Neural cell (in vitro differentiated cells): ENCODE measurements around the gene ANKFY1. TPM values are rescaled to one million over a fixed set of nuclear protein-coding genes. Genes with fewer than 3 reads are reported as not detected.

Experiments used
- H2AFZ ChIP-seq: fragments of 200-600, 300-800 bp; sonication (generic), shearing (Covaris generic); 2 replicates; pipeline ENCODE4 v1.6.0; 2014; ENCODE audit warnings: low read depth, mild to moderate bottlenecking, antibody characterized with exemption, low read length, moderate library complexity
- H3F3A ChIP-seq: fragments of 200-600 bp; shearing (Covaris generic); 2 replicates; pipeline ENCODE4 v1.6.1; 2016; ENCODE audit warnings: mild to moderate bottlenecking, moderate library complexity, mixed read lengths, antibody characterized with exemption, low read length; ENCODE audit not compliant: insufficient read depth, poor library complexity, severe bottlenecking
- H3K27ac ChIP-seq: fragments of 200-600, 300-800 bp; sonication (generic), shearing (Covaris generic); 2 replicates; pipeline ENCODE4 v1.5.1; 2014; ENCODE audit warnings: mild to moderate bottlenecking, low read length, moderate library complexity
- H3K27me3 ChIP-seq: fragments of 300-800, 200-600 bp; sonication (generic), shearing (Covaris generic); 2 replicates; pipeline ENCODE4 v1.6.0; 2014; ENCODE audit warnings: mild to moderate bottlenecking, low read depth, low read length, moderate library complexity; ENCODE audit not compliant: insufficient read depth
- H3K36me3 ChIP-seq: fragments of 300-800, 200-600 bp; sonication (generic), shearing (Covaris generic); 2 replicates; pipeline ENCODE4 v1.5.1; 2014; ENCODE audit warnings: mild to moderate bottlenecking, antibody characterized with exemption, low read length, moderate library complexity; ENCODE audit not compliant: insufficient read depth
- H3K4me2 ChIP-seq: fragments of 300-800, 200-600 bp; sonication (generic), shearing (Covaris generic); 2 replicates; pipeline ENCODE4 v1.6.0; 2014; ENCODE audit warnings: mild to moderate bottlenecking, low read length
- H3K4me3 ChIP-seq: fragments of 300-800, 200-600 bp; sonication (generic), shearing (Covaris generic); 2 replicates; pipeline ENCODE4 v1.5.1; 2014; ENCODE audit warnings: mild to moderate bottlenecking, low read length, moderate library complexity
- H3K79me2 ChIP-seq: fragments of 200-600 bp; shearing (Covaris generic); replicated peaks from 2 replicates; pipeline ENCODE4 v1.6.0; 2014; ENCODE audit warnings: mild to moderate bottlenecking, low read length, moderate library complexity; ENCODE audit not compliant: insufficient read depth
- H3K9ac ChIP-seq: fragments of 300-800, 200-600 bp; sonication (generic), shearing (Covaris generic); 2 replicates; pipeline ENCODE4 v1.6.1; 2016; ENCODE audit warnings: mild to moderate bottlenecking, low read length, mixed read lengths
- H3K9me2 ChIP-seq: fragments of 200-600 bp; shearing (Covaris generic); 2 replicates; pipeline ENCODE4 v1.6.1; 2016; ENCODE audit warnings: mild to moderate bottlenecking, low read length, mixed read lengths; ENCODE audit not compliant: insufficient read depth
- H3K9me3 ChIP-seq: fragments of 200-600, 300-800 bp; sonication (generic), shearing (Covaris generic); 2 replicates; pipeline ENCODE4 v1.6.1; 2016; ENCODE audit warnings: mild to moderate bottlenecking, mixed run types, low read length, moderate library complexity, mixed read lengths
- H4K20me1 ChIP-seq: fragments of 200-600 bp; shearing (Covaris generic); 2 replicates; pipeline ENCODE4 v1.6.1; 2016; ENCODE audit warnings: mild to moderate bottlenecking, mixed run types; ENCODE audit not compliant: insufficient read depth
- CTCF ChIP-seq: fragments of 450-650 bp; IDR thresholded peaks from 2 replicates; pipeline ENCODE4 v1.5.1; 2014; ENCODE audit warnings: antibody characterized with exemption, mild to moderate bottlenecking, moderate library complexity; ENCODE audit not compliant: poor library complexity, severe bottlenecking
- EP300 ChIP-seq: fragments of 450-650 bp; conservative IDR thresholded peaks from 2 replicates; pipeline ENCODE4 v1.6.1; 2014; ENCODE audit warnings: antibody characterized with exemption, mild to moderate bottlenecking, moderate library complexity; ENCODE audit not compliant: poor library complexity, severe bottlenecking
- EZH2 ChIP-seq: fragments of 200-600, 300-800 bp; shearing (Covaris generic), sonication (generic); IDR thresholded peaks from 2 replicates; pipeline ENCODE4 v1.6.1; 2014; ENCODE audit warnings: antibody characterized with exemption, low read length, borderline replicate concordance, mild to moderate bottlenecking; ENCODE audit not compliant: insufficient read depth, poor library complexity, severe bottlenecking
- MXI1 ChIP-seq: fragments of 450-650 bp; conservative IDR thresholded peaks from 2 replicates; pipeline ENCODE4 v1.6.1; 2014; ENCODE audit warnings: antibody characterized with exemption, mild to moderate bottlenecking; ENCODE audit not compliant: poor library complexity, severe bottlenecking
- POLR2AphosphoS5 ChIP-seq: IDR thresholded peaks from 2 replicates; pipeline ENCODE4 v1.6.1; 2012
- RAD21 ChIP-seq: fragments of 450-650 bp; conservative IDR thresholded peaks from 2 replicates; pipeline ENCODE4 v1.6.1; 2014; ENCODE audit warnings: antibody characterized with exemption, mild to moderate bottlenecking, moderate library complexity
- REST ChIP-seq: IDR thresholded peaks from 2 replicates; pipeline ENCODE4 v1.6.1; 2012; ENCODE audit warnings: borderline replicate concordance
- TAF1 ChIP-seq: IDR thresholded peaks from 2 replicates; pipeline ENCODE4 v1.6.1; 2012; ENCODE audit warnings: low read depth
- polyA plus RNA-seq: library from polyadenylated mRNA; depleted of rRNA; stranded (reverse); fragments of >200 nt; gene quantifications from 2 replicates; pipeline ENCODE4 v1.2.3, GENCODE V29; 2014

Gene ANKFY1
- polyA plus RNA-seq, 1 donor from 2014 or later: 25.6 TPM

GRCh38 chr17:4297351-4297750 lies 33.6 kb upstream of the ANKFY1 start:
- H3F3A ChIP-seq: no peaks in the 10 kb centered on the region
- H4K20me1 ChIP-seq: no peaks in the 10 kb centered on the region
- no peak overlapping the region for H3K4me2 ChIP-seq
- H3K4me3 ChIP-seq: no peak overlapping the region
- no peaks in the 10 kb centered on the region for H3K36me3 ChIP-seq
- H3K9ac ChIP-seq: no peak overlapping the region
- H2AFZ ChIP-seq: no peak overlapping the region
- H3K27me3 ChIP-seq: no peaks in the 10 kb centered on the region
- H3K9me3 ChIP-seq: no peaks in the 10 kb centered on the region
- no peak for TF ChIP-seq EZH2
- H3K27ac ChIP-seq: no peak overlapping the region
- H3K9me2 ChIP-seq: no peaks in the 10 kb centered on the region
- H3K79me2 ChIP-seq: peaks cover 3% of the 10 kb centered on the region

- no peaks in the 10 kb centered on the region for H3K27me3 ChIP-seq
- no peak overlapping the region for H2AFZ ChIP-seq
- H3K9me3 ChIP-seq: no peaks in the 10 kb centered on the region
- peaks cover 3% of the 10 kb centered on the region for H3K79me2 ChIP-seq
- TF ChIP-seq POLR2AphosphoS5 (no peak), CTCF (no peak), RAD21 (no peak)
- H3K9ac ChIP-seq: no peak overlapping the region
- H3K4me2 ChIP-seq: no peak overlapping the region
- H4K20me1 ChIP-seq: no peaks in the 10 kb centered on the region
- no peak overlapping the region for H3K4me3 ChIP-seq
- no peaks in the 10 kb centered on the region for H3K9me2 ChIP-seq
- H3F3A ChIP-seq: no peaks in the 10 kb centered on the region
- no peak overlapping the region for H3K27ac ChIP-seq
- no peaks in the 10 kb centered on the region for H3K36me3 ChIP-seq
Observed at GRCh38 chr17:4295686-4296085, 31.9 kb upstream of the ANKFY1 start.

- Histone ChIP-seq H3K4me2 (no peak overlapping the region), H3K9ac (no peak overlapping the region), H3K9me3 (no peaks in the 10 kb centered on the region), H3K79me2 (peaks cover 3% of the 10 kb centered on the region), H3K4me3 (no peak overlapping the region), H3F3A (no peaks in the 10 kb centered on the region), H4K20me1 (no peaks in the 10 kb centered on the region), H2AFZ (no peak overlapping the region), H3K27ac (no peak overlapping the region), H3K27me3 (no peaks in the 10 kb centered on the region), H3K36me3 (no peaks in the 10 kb centered on the region), H3K9me2 (no peaks in the 10 kb centered on the region)
- TF ChIP-seq TAF1 (no peak), CTCF (no peak), RAD21 (no peak)
Observed at GRCh38 chr17:4293572-4293971, 29.8 kb upstream of the ANKFY1 start.

- no peaks in the 10 kb centered on the region for H3K27me3 ChIP-seq
- no peaks in the 10 kb centered on the region for H4K20me1 ChIP-seq
- no peaks in the 10 kb centered on the region for H3K36me3 ChIP-seq
- H3F3A ChIP-seq: no peaks in the 10 kb centered on the region
- no peak overlapping the region for H2AFZ ChIP-seq
- no peaks in the 10 kb centered on the region for H3K9me2 ChIP-seq
- H3K27ac ChIP-seq: no peak overlapping the region
- H3K4me3 ChIP-seq: no peak overlapping the region
- no peak overlapping the region for H3K9ac ChIP-seq
- H3K4me2 ChIP-seq: no peak overlapping the region
- H3K9me3 ChIP-seq: no peaks in the 10 kb centered on the region
- no peaks in the 10 kb centered on the region for H3K79me2 ChIP-seq
- TF ChIP-seq EZH2 (no peak), REST (no peak), RAD21 (no peak), MXI1 (no peak), CTCF (no peak), EP300 (no peak), POLR2AphosphoS5 (no peak), TAF1 (no peak)
Observed at GRCh38 chr17:4287710-4288109, 23.9 kb upstream of the ANKFY1 start.
